Measurements from ENCODE around the gene LIG3. TPM values are rescaled to one million over a fixed set of nuclear protein-coding genes. Genes with fewer than 3 reads are reported as not detected.
A peak's percentile ranks its signal among the peaks of the same experiment; 100 is the strongest.

Gene LIG3
- total and polyA plus RNA-seq, 7 experiments from 2014 or later: 14.4 to 60.3 (median 50.7) TPM

DNA sequence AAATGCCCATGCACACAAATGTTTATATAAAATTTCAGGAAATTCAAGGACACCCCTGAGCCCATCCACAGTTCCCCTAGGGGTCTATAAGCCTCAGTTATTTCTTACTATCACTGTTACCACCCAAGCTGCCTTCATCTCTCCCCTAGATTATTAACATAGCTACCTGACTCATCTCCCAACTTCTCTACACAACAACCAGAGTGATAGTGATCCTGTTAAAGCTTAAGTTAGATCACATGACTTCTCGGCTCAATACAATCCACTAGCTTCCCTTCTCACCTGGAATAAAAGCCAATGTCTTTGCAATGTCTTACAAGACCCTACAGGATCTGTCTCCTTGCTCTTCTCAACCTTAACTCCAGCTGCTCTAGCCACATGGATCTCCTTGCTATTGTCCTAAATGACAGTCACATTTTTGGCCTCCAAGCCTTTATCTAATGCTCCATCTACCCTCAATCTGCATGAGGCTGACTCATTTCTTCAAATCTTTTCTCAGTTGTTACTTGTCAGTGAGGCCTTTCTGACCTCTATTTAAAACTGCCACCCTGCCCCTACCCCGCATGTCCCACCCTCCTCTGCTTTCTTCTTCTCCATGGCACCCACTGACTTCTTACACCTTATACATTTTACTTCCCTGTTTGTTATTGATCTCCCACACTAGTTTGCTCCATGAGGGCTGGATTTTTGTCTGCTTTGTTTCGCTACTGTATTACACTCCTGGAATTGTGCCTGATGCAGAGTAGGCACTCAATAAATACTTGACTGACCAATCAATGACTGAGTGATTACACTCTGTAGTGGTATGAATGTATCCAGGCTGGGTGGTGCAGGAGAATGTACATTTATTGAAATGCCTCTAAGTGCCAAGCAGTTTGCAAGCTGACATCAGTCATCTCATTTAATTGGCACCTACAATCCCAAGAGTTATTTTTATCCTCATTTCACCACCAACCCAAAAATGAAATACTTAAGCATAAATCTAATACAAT, 5.2 kb upstream of the LIG3 start:
- ChIA-PET CTCF (no interaction called here), POLR2A (interaction anchor here (0.7 to 1.4 kb wide), 4 partner anchors 11 to 14 kb away, joined by 3 to 6 read pairs (median 3); no protein-coding TSS in a partner anchor)
- intact Hi-C loops (cut with micrococcal nuclease): no loop called here
- peak overlapping the region in 1 of 9 donors; percentile 8 for H3K27ac Mint-ChIP-seq
- no peak overlapping the region for H3K4me3 Mint-ChIP-seq
- no peak for ATAC-seq
- Histone ChIP-seq H3K4me3 (ENCODE audit: low read length) (no peak overlapping the region), H3K27ac (ENCODE audit: low read depth, low read length) (no peak overlapping the region), H3K36me3 (ENCODE audit: control insufficient read depth in 2 of 3, insufficient read depth in 3 of 3, low read length in 3 of 3) (no peaks in the 10 kb centered on the region), H3K27me3 (ENCODE audit: control insufficient read depth in 2 of 2, insufficient read depth in 2 of 2, low read length in 2 of 2) (no peaks in the 10 kb centered on the region), H3K9me3 (ENCODE audit: control insufficient read depth in 2 of 3, low read length in 3 of 3) (no peaks in the 10 kb centered on the region), H3K4me1 (ENCODE audit: control insufficient read depth in 2 of 2, insufficient read depth in 2 of 2, low read length in 2 of 2) (peaks cover 4 to 6% of the 10 kb centered on the region in 2 donors)
- no peaks in the 10 kb centered on the region for H3K9me3 Mint-ChIP-seq
- no peaks in the 10 kb centered on the region for H3K27me3 Mint-ChIP-seq
- DNase-seq: no peak
- H3K4me1 Mint-ChIP-seq: peaks cover 9 to 20% (median 11%) of the 10 kb centered on the region in 7 donors
- H3K36me3 Mint-ChIP-seq: peaks cover 0 to 6% (median 0%) of the 10 kb centered on the region in 5 donors

- CTCF ChIA-PET: interaction anchor here (0.6 kb wide), 2 partner anchors 26 to 104 kb away, joined by 3 read pairs; no protein-coding TSS in a partner anchor
- ATAC-seq: no peak
Measured at GRCh38 chr17:34979153-34979552, 1.2 kb upstream of the LIG3 start.

GRCh38 chr17:34979650-34980352, 511 bp upstream of the LIG3 start:
- H3K36me3 ChIP-seq (ENCODE audit: control insufficient read depth in 2 of 3, insufficient read depth in 3 of 3, low read length in 3 of 3): peaks cover 0 to 9% (median 0%) of the 10 kb centered on the region in 3 experiments
- ChIA-PET POLR2A (interaction anchor here (0.6 to 5.9 kb wide), 17 partner anchors 9 to 829 kb away, joined by 3 to 44 read pairs (median 5); partner anchors contain the start of genes AP2B1, CCT6B, RFFL and TAF15), CTCF (interaction anchor here (0.6 to 2.0 kb wide), 3 partner anchors 26 to 438 kb away, joined by 3 to 4 read pairs (median 4); partner anchors contain the start of gene RFFL)
- Mint-ChIP-seq H3K36me3 (peaks cover 0 to 15% (median 7%) of the 10 kb centered on the region in 5 donors), H3K27me3 (no peaks in the 10 kb centered on the region), H3K9me3 (peaks cover 0 to 1% (median 0%) of the 10 kb centered on the region in 11 donors), H3K4me3 (peak overlapping the region; percentile 87 to 98 (median 96)), H3K27ac (peak overlapping the region; percentile 93 to 99 (median 98)), H3K4me1 (peaks cover 36 to 52% (median 46%) of the 10 kb centered on the region in 7 donors)
- no peak for DNase-seq
- peaks cover 17 to 26% of the 10 kb centered on the region in 2 donors for H3K4me1 ChIP-seq (ENCODE audit: control insufficient read depth in 2 of 2, insufficient read depth in 2 of 2, low read length in 2 of 2)
- no peak for ATAC-seq
- no peaks in the 10 kb centered on the region for H3K9me3 ChIP-seq (ENCODE audit: control insufficient read depth in 2 of 3, low read length in 3 of 3)
- intact Hi-C loops (cut with micrococcal nuclease): loop anchor here (1.0 to 10.0 kb wide), 13 partner anchors 18 to 830 kb away; partner anchors contain the start of genes AP2B1 (in 2 of the 2), CCT6B (in 2 of the 2), TAF15 (in 2 of the 2) and ZNF830 (in 2 of the 2)
- H3K27me3 ChIP-seq (ENCODE audit: control insufficient read depth in 2 of 2, insufficient read depth in 2 of 2, low read length in 2 of 2): no peaks in the 10 kb centered on the region
- peak overlapping the region; percentile 68 for H3K4me3 ChIP-seq (ENCODE audit: low read length)
- peak overlapping the region; percentile 99 for H3K27ac ChIP-seq (ENCODE audit: low read depth, low read length)

More at GRCh38 chr17:34979153-34979552, 1.2 kb upstream of the LIG3 start:
- Mint-ChIP-seq H3K36me3 (peaks cover 0 to 14% (median 8%) of the 10 kb centered on the region in 5 donors), H3K27ac (peak overlapping the region in 8 of 9 donors; percentile 65 to 99 (median 98)), H3K9me3 (peaks cover 0 to 1% (median 0%) of the 10 kb centered on the region in 11 donors), H3K27me3 (no peaks in the 10 kb centered on the region), H3K4me1 (peaks cover 33 to 51% (median 43%) of the 10 kb centered on the region in 7 donors), H3K4me3 (peak overlapping the region in 8 of 10 donors; percentile 27 to 97 (median 44))
- intact Hi-C loops (cut with micrococcal nuclease): no loop called here
- no peak overlapping the region for H3K4me3 ChIP-seq (ENCODE audit: low read length)
- no peak for DNase-seq
- peaks cover 17 to 26% of the 10 kb centered on the region in 2 donors for H3K4me1 ChIP-seq (ENCODE audit: control insufficient read depth in 2 of 2, insufficient read depth in 2 of 2, low read length in 2 of 2)
- POLR2A ChIA-PET: interaction anchor here (0.6 to 5.9 kb wide), 7 partner anchors 15 to 135 kb away, joined by 3 to 44 read pairs (median 7); partner anchors contain the start of genes CCT6B, RFFL and ZNF830
- no peaks in the 10 kb centered on the region for H3K9me3 ChIP-seq (ENCODE audit: control insufficient read depth in 2 of 3, low read length in 3 of 3)
- peaks cover 0 to 9% (median 0%) of the 10 kb centered on the region in 3 experiments for H3K36me3 ChIP-seq (ENCODE audit: control insufficient read depth in 2 of 3, insufficient read depth in 3 of 3, low read length in 3 of 3)
- no peak overlapping the region for H3K27ac ChIP-seq (ENCODE audit: low read depth, low read length)
- no peaks in the 10 kb centered on the region for H3K27me3 ChIP-seq (ENCODE audit: control insufficient read depth in 2 of 2, insufficient read depth in 2 of 2, low read length in 2 of 2)

GRCh38 chr17:34980681-34981537, 597 bp downstream of the LIG3 start:
- peaks cover 0 to 1% (median 0%) of the 10 kb centered on the region in 11 donors for H3K9me3 Mint-ChIP-seq
- H3K36me3 Mint-ChIP-seq: peaks cover 0 to 22% (median 7%) of the 10 kb centered on the region in 5 donors
- H3K4me3 Mint-ChIP-seq: peak overlapping the region; percentile 87 to 97 (median 94)
- H3K27me3 Mint-ChIP-seq: no peaks in the 10 kb centered on the region
- no peaks in the 10 kb centered on the region for H3K9me3 ChIP-seq (ENCODE audit: control insufficient read depth in 2 of 3, low read length in 3 of 3)
- no peaks in the 10 kb centered on the region for H3K27me3 ChIP-seq (ENCODE audit: control insufficient read depth in 2 of 2, insufficient read depth in 2 of 2, low read length in 2 of 2)
- ChIA-PET CTCF (interaction anchor here (0.7 to 2.0 kb wide), 4 partner anchors 70 to 439 kb away, joined by 3 to 4 read pairs (median 4); partner anchors contain the start of gene RFFL), POLR2A (interaction anchor here (0.6 to 5.9 kb wide), 21 partner anchors 10 to 828 kb away, joined by 3 to 44 read pairs (median 5); partner anchors contain the start of genes AP2B1, CCT6B, RAD51D and RFFL)
- peaks cover 0 to 12% (median 0%) of the 10 kb centered on the region in 3 experiments for H3K36me3 ChIP-seq (ENCODE audit: control insufficient read depth in 2 of 3, insufficient read depth in 3 of 3, low read length in 3 of 3)
- peak overlapping the region; percentile 68 for H3K4me3 ChIP-seq (ENCODE audit: low read length)
- peak in 7 of 9 donors; percentile 65 to 87 (median 74) for DNase-seq
- peak overlapping the region; percentile 99 for H3K27ac ChIP-seq (ENCODE audit: low read depth, low read length)
- intact Hi-C loops (cut with micrococcal nuclease): loop anchor here (1.0 to 10.0 kb wide), 15 partner anchors 17 to 828 kb away; partner anchors contain the start of genes AP2B1 (in 2 of the 2), CCT6B (in 2 of the 2), RAD51D (in 2 of the 2) and TAF15 (in 2 of the 2)
- peaks cover 36 to 57% (median 53%) of the 10 kb centered on the region in 7 donors for H3K4me1 Mint-ChIP-seq
- H3K4me1 ChIP-seq (ENCODE audit: control insufficient read depth in 2 of 2, insufficient read depth in 2 of 2, low read length in 2 of 2): peaks cover 17 to 26% of the 10 kb centered on the region in 2 donors
- peak; percentile 91 for ATAC-seq
- peak overlapping the region; percentile 91 to 98 (median 97) for H3K27ac Mint-ChIP-seq

- peaks cover 37 to 64% (median 53%) of the 10 kb centered on the region in 7 donors for H3K4me1 Mint-ChIP-seq
- peak overlapping the region; percentile 68 for H3K4me3 ChIP-seq (ENCODE audit: low read length)
- DNase-seq: peak in 1 of 9 donors; percentile 23
Measured at GRCh38 chr17:34981538-34982241, 1.4 kb downstream of the LIG3 start.

More at GRCh38 chr17:34981538-34982241, 1.4 kb downstream of the LIG3 start:
- Mint-ChIP-seq H3K9me3 (peaks cover 0 to 1% (median 0%) of the 10 kb centered on the region in 11 donors), H3K4me3 (peak overlapping the region; percentile 84 to 96 (median 93)), H3K27me3 (no peaks in the 10 kb centered on the region), H3K36me3 (peaks cover 0 to 29% (median 8%) of the 10 kb centered on the region in 5 donors), H3K27ac (peak overlapping the region; percentile 91 to 97 (median 96))
- CTCF ChIA-PET: interaction anchor here (0.6 to 2.0 kb wide), 4 partner anchors 18 to 439 kb away, joined by 3 to 4 read pairs (median 4); no protein-coding TSS in a partner anchor
- intact Hi-C loops (cut with micrococcal nuclease): loop anchor here (1.0 to 10.0 kb wide), 8 partner anchors 65 to 823 kb away; partner anchors contain the start of genes RAD51D (in 1 of the 2), RFFL (in 1 of the 2), SLFN12L (in 1 of the 2) and SLFN5 (in 1 of the 2)
- POLR2A ChIA-PET: interaction anchor here (0.6 to 5.9 kb wide), 11 partner anchors 10 to 827 kb away, joined by 3 to 44 read pairs (median 10); partner anchors contain the start of genes CCT6B, RAD51D, RFFL and TAF15
- Histone ChIP-seq H3K27ac (ENCODE audit: low read depth, low read length) (peak overlapping the region; percentile 99), H3K4me1 (ENCODE audit: control insufficient read depth in 2 of 2, insufficient read depth in 2 of 2, low read length in 2 of 2) (peaks cover 17 to 26% of the 10 kb centered on the region in 2 donors), H3K36me3 (ENCODE audit: control insufficient read depth in 2 of 3, insufficient read depth in 3 of 3, low read length in 3 of 3) (peaks cover 0 to 14% (median 0%) of the 10 kb centered on the region in 3 experiments), H3K9me3 (ENCODE audit: control insufficient read depth in 2 of 3, low read length in 3 of 3) (no peaks in the 10 kb centered on the region), H3K27me3 (ENCODE audit: control insufficient read depth in 2 of 2, insufficient read depth in 2 of 2, low read length in 2 of 2) (no peaks in the 10 kb centered on the region)
- ATAC-seq: no peak

Measured in naive thymus-derived CD4-positive, alpha-beta T cell (primary cell).